NCI-H2029 treated with DMSO at 0.1 percent for 48 hours (cell line): Measurements from ENCODE around the gene MYO5C.
A peak's percentile ranks its signal among the peaks of the same experiment; 100 is the strongest.
"Not testable (repeated sequence)": the region's sequence is repeated elsewhere in the genome, so short reads cannot be mapped to it uniquely, and the experiment has no call there.

ENCODE experiments used
- DNase-seq: peaks from one replicate; lab custom pipeline; 2025; lab: John Stamatoyannopoulos, UW

Gene MYO5C

GRCh38 chr15:52172869-52173268, 122.7 kb downstream of the MYO5C start:
- peak; percentile 25 for DNase-seq

GRCh38 chr15:52171807-52172206, 123.8 kb downstream of the MYO5C start:
- no peak for DNase-seq

DNA sequence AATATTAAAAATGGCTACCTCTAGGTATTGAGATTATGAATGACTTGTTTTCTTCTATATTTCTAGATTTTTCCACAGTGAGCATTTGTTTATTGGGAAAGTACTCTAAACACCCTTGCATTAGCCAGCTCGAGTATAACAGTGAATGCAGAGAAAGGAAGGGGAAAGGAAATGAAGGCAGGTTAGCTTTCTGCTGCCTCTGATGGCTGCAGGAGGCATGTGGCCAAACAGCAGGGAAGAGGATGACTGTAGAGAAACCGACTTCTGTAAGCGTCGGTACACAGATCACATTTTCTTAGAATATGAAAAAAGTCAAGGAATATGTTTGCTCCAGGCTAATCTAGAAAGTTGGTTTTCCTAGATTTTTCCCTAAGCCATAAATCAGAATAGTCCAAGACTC, 124.2 kb downstream of the MYO5C start:
- no peak for DNase-seq

- not testable (repeated sequence) for DNase-seq
These were observed 125.4 kb downstream of the MYO5C start for GRCh38 chr15:52170199-52170598.

GRCh38 chr15:52165494-52166131, 130.0 kb downstream of the MYO5C start:
- peak; percentile 6 for DNase-seq

GRCh38 chr15:52164631-52165265, 130.9 kb downstream of the MYO5C start:
- DNase-seq = no peak

DNA sequence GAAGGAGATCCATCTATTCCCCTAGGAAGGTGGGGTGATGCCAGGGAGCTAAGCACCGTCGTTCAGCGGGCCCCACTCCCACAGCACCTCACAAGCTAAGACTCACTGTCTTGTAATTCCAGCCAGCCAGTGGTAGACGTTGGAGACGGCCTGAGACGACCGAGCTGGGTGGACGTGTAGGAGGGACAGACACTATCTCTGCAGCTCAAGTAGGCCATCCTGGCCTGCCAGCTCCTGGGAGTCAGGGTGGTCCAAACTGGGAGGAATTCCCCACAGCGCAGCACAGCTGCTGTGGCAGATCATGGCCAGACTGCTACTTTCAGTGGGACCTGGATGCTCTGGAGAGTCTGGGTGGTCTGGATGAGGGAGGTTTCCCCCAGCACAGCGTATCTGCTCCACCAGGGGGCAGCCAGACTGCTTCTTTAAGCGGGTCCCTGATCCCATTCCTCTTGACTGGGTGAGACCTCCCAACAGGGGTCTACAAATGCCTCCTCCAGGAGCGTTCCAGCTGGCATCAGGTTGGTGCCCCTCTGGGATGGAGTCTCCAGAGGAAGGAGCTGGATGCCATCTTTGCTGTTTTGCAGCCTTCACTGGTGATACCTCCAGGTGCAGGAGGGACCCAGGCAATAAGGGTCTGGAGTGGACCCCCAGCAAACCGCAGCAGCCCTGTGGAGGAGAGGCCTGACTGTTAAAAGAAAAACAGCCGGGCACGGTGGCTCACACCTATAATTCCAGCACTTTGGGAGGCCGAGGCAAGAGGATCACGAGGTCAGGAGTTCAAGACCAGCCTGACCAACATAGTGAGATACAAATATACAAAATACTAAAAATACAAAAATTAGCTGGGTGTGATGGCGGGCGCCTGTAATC, 132.0 kb downstream of the MYO5C start:
- DNase-seq = no peak

DNA sequence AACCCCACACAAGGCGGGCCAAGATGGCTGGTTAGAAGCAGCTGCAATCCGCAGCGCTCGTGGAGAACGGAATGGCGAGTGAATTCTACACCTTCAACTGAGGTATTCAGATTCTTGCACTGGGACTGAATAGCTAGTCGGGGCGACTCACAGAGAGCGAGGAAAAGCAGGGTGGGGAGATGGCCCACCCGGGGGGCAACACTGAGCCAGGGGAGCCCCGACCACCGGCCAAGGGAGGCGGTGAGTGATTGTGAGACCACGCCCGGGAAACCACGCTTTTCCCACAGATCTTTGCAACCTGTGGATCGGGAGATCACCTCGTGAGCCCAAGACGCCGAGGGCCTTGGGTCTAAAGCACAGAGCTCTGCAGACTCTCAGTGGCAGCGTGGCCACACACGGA, 132.7 kb downstream of the MYO5C start:
- DNase-seq = no peak

GRCh38 chr15:52162260-52162659, 133.3 kb downstream of the MYO5C start:
- no peak for DNase-seq

DNA sequence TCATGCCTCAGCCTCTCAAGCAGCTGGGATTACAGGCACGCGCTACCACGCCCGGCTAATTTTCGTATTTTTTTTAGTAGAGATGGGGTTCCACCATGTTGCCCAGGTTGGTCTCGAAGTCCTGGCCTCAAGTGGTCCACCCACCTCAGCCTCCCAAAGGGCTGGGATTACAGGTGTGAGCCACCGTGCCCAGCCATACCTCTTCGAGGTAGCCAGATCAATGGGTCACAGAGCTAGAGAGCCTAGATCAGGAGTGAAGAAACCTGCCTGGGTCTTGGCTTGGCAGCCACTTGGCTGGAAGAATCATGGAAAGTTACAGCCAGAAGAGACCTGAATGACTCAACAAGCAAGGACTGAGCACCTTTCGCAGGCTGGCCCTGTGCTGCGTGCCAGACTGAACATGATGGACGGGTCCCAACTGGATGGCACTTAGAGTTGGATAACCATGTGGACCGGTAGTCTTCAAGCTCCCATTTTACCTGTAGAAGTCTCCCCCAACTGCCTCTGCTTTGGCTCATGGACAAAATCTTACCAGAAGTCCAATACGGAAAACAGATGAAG, 134.1 kb downstream of the MYO5C start:
- no peak for DNase-seq

DNA sequence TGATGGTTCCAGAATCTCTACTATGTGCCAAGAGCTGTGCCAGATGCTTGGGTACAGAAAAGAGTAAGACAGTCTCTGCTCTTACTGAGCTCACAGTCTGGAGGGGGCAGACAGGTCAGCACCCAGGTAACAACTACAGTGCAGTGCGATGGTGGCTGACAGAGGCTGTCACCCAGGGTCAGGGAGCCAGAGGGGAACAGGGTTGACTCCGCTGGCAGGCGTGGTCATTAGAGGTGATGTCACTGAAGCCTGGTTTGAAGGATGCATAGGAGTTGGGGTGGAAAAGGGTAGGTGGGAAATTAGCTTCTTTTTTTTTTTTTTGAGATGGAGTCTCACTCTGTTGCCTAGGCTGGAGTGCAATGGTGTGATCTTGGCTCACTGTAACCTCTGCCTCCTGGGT, 136.0 kb downstream of the MYO5C start:
- no peak for DNase-seq

DNA sequence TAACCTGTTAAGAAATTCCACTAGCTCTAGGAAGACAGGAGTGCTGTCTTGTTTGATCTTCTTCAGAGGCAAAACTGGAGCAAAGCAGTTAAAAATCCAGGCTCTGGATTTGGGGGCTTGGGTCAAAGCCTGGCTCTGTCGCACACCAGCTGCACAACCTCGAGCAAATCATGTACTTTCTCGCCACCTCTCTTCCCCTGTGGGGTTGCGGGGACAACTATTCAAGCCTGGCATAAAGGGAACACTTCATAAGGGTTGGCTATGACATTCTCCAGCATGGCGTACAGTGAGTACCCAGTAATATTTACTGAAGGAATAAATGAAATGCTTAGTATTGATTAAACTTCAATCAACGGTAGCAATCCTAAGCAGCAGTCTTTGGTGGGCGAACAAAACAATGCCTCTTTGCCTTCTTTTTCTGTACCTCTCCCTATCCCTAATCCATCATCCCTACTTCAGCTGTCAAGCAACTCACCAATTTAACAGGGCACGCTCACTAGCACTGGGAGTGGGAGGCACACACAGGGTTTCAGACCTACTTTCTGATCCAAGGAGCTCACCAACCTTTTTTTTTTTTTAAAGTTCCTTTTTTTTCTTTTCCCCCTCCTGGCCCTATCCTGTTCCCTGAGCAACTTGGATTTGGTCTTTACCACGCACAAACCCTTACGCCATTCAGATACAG, 137.4 kb downstream of the MYO5C start:
- no peak for DNase-seq

- no peak for DNase-seq
These were observed 139.7 kb downstream of the MYO5C start for GRCh38 chr15:52155878-52156277.

GRCh38 chr15:52154896-52155865, 140.4 kb downstream of the MYO5C start:
- no peak for DNase-seq

DNA sequence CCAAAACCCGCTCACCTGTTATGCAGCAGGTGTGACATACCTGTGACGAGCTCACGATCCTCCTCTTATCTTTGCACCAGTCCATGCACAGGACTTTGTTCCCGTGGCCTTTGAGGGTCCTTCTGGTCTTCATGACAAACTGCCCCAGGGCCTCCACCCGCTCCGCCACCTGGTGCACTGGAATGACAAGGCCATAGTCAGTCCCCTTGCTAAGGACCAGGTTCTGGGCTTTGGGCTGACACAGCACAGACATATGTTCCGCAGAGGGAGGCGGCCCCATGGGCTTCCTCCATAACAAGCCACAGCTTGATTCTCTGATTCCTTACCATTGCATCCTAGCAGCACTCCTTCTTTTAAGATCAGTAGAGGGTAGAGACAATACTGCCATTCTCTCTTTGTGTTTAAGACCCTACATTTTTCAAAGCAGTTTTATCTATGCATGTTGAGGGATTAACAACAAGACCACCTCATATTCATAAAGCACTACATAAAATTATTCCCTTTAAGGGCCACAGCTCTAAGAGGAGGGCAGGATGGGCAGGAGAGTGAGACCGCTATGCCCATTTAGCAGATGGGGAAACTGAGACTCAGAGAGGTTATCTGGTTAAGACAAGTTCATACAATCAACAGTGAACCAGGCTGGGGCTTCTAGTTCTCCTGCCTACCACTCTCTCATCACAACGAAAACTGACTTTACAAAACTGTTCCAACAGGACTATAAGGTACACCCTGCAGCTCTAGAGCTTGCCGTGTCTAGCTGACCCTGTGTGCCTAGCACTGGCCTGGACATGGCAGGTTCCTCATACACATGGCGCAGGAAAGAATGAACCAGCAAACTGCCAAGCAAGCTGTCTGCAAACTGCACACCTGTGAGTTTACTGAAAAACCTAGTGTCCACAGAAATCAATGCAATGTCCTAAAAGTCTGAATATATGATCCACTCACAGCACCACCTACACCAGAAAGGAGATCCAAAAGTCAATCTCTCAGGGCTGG, 141.4 kb downstream of the MYO5C start:
- DNase-seq = no peak

DNA sequence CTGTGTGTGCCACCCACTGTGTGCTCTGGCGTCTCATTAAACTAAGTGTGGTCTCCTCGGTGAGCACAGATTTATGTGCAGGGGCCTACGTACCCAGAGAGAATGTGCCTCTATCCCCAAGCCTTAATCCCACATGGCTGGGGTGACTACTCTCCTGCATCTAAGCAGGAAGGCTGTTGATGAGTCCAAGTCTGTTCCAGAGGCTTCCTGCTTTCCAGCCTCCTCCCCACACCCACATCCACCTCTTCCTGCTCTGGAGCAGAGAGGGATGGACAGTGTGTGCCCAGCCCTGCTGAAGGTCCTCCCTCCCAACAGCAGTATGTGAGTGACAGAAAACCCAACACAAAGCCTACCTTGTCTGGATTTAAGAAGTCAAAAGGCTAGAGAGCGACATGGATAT, 144.3 kb downstream of the MYO5C start:
- DNase-seq = no peak

- DNase-seq = no peak
These were observed 144.7 kb downstream of the MYO5C start for GRCh38 chr15:52150871-52151270.

- DNase-seq = no peak
These were observed 145.4 kb downstream of the MYO5C start for GRCh38 chr15:52150043-52150825.

- DNase-seq = no peak
These were observed 147.2 kb downstream of the MYO5C start for GRCh38 chr15:52148403-52148802.
